ENCODE data around the gene PRKG1.
"Not testable (repeated sequence)": the region's sequence is repeated elsewhere in the genome, so short reads cannot be mapped to it uniquely, and the experiment has no call there.

PRKG1 gene

GRCh38 chr10:51656503-51656902 lies 582.2 kb downstream of the PRKG1 start:
- DNase-seq (ENCODE audit: low read depth) = no peak

GRCh38 chr10:51658000-51658399 lies 583.7 kb downstream of the PRKG1 start:
- DNase-seq (ENCODE audit: low read depth) = no peak

- no peak for DNase-seq (ENCODE audit: low read depth)
Measured at GRCh38 chr10:51659344-51659743, 585.1 kb downstream of the PRKG1 start.

GRCh38 chr10:51663086-51663485 lies 588.8 kb downstream of the PRKG1 start:
- DNase-seq (ENCODE audit: low read depth) = no peak

GRCh38 chr10:51666456-51666855 lies 592.2 kb downstream of the PRKG1 start:
- DNase-seq (ENCODE audit: low read depth) = no peak

GRCh38 chr10:51667678-51668335 lies 593.5 kb downstream of the PRKG1 start:
- peak; percentile 3 for DNase-seq (ENCODE audit: low read depth)

GRCh38 chr10:51668336-51668689 lies 594.0 kb downstream of the PRKG1 start:
- no peak for DNase-seq (ENCODE audit: low read depth)

GRCh38 chr10:51669041-51669440 lies 594.8 kb downstream of the PRKG1 start:
- DNase-seq (ENCODE audit: low read depth) = no peak

GRCh38 chr10:51672039-51672535 lies 597.8 kb downstream of the PRKG1 start:
- DNase-seq (ENCODE audit: low read depth) = no peak

GRCh38 chr10:51675088-51675487 lies 600.8 kb downstream of the PRKG1 start:
- no peak for DNase-seq (ENCODE audit: low read depth)

- DNase-seq (ENCODE audit: low read depth) = no peak
Measured at GRCh38 chr10:51679841-51680240, 605.6 kb downstream of the PRKG1 start.

- peak; percentile 44 for DNase-seq (ENCODE audit: low read depth)
Measured at GRCh38 chr10:51683031-51683691, 608.9 kb downstream of the PRKG1 start.

- DNase-seq (ENCODE audit: low read depth) = no peak
Measured at GRCh38 chr10:51685768-51686167, 611.5 kb downstream of the PRKG1 start.

- DNase-seq (ENCODE audit: low read depth) = no peak
Measured at GRCh38 chr10:51687296-51687695, 613.0 kb downstream of the PRKG1 start.

GRCh38 chr10:51688826-51689225 lies 614.5 kb downstream of the PRKG1 start:
- not testable (repeated sequence) for DNase-seq (ENCODE audit: low read depth)

GRCh38 chr10:51689536-51689935 lies 615.2 kb downstream of the PRKG1 start:
- no peak for DNase-seq (ENCODE audit: low read depth)

- DNase-seq (ENCODE audit: low read depth) = no peak
Measured at GRCh38 chr10:51691135-51691534, 616.8 kb downstream of the PRKG1 start.

- no peak for DNase-seq (ENCODE audit: low read depth)
Measured at GRCh38 chr10:51694086-51694768, 619.9 kb downstream of the PRKG1 start.

- DNase-seq (ENCODE audit: low read depth) = no peak
Measured at GRCh38 chr10:51696251-51696650, 622.0 kb downstream of the PRKG1 start.

GRCh38 chr10:51698473-51699063 lies 624.3 kb downstream of the PRKG1 start:
- DNase-seq (ENCODE audit: low read depth) = no peak

- DNase-seq (ENCODE audit: low read depth) = no peak
Measured at GRCh38 chr10:51699145-51699474, 624.8 kb downstream of the PRKG1 start.

- peak; percentile 96 for DNase-seq (ENCODE audit: low read depth)
Measured at GRCh38 chr10:51699475-51700227, 625.4 kb downstream of the PRKG1 start, which contains the start of gene CSTF2T. Gene CSTF2T (minus strand): TSS chr10:51699595. CDS start chr10:51699549, 46 bp downstream.
